Left colon (tissue), 2 donors: ENCODE data around the gene COQ8B. TPM values are rescaled to one million over a fixed set of nuclear protein-coding genes. Genes with fewer than 3 reads are reported as not detected.
A peak's percentile ranks its signal among the peaks of the same experiment; 100 is the strongest.

Experiments
- ATAC-seq: fragments of 200-7000 bp; cut with Tn5 transposase; one replicate; pipeline ENCODE4 v1.9.1; 2020; ENCODE audit warnings: mild to moderate bottlenecking, moderate library complexity
- DNase-seq, 2 donors: peaks; one replicate each; pipeline ENCODE4 v3.0.0-alpha.2; 2020
- intact Hi-C, 2 donors: fragments of 100-400 bp; cut with DNase I in 1 of 2; cut with micrococcal nuclease in 1 of 2; formaldehyde crosslinking; loops; one replicate each; pipeline versions ENCODE4 v1.11.2 to v1.14.0; 2022; cut with DNase I, micrococcal nuclease
- total RNA-seq, 2 donors: library from RNA; stranded (reverse); fragmentation: NEBNext Ultra II Directional; extraction: Animal tissue kit (Norgen Biotek cat#: 25700); gene quantifications; one replicate each; pipeline ENCODE4 v1.2.1, GENCODE V29; 2021
- donor health status: DM: no; HTN: no; CAD: no.
- donor health status: DM: yes; HTN: yes; CAD: no.

COQ8B gene
- total RNA-seq, 2 donors from 2014 or later: 28.5 to 41.5 TPM

GRCh38 chr19:40702337-40703012 lies 14.2 kb downstream of the COQ8B start:
- ATAC-seq (peak; percentile 85), DNase-seq (peak in 1 of 2 donors; percentile 47)
- intact Hi-C loops: no loop called here

DNA sequence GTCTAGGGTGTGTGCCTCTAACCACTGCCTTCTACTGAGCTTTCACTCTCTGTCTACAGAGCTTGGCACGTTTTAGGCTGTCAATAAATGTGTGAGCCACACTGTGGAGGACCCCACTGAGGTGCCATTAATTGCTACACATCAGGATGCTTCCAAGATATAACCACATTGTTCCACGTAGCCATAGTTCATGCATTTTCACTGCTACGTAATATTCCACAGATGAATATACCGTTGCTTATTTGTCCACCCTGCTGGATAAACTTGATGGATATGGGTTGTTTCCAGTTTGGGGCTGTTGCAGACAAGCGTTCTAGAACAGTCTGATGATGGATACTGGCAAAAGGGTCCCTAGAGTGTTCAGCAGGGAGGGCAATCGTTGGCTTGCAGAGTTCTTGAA lies 14.9 kb downstream of the COQ8B start:
- DNase-seq (no peak), ATAC-seq (no peak)
- intact Hi-C loops: no loop called here

DNA sequence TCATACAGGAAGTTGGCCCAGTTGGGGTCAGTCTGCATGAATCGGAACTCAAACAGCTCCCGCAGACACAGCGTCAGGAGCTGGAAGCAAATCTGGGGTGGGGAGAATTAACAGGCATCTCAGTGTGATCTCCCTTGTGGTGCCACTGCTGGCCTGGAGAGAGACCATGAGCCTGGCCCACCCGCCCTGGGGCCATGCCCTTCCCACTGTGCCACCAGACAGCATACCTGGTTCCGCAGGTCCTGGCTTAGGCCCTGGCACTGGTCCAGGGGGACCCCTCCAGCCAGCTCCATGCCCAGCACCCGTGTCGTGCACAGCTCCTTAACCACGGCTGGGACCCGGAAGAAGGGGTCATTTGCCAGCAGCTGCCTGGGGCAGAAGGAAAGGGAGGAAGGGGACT lies 16.6 kb downstream of the COQ8B start:
- ATAC-seq: no peak
- DNase-seq: no peak
- intact Hi-C loops: no loop called here

GRCh38 chr19:40697007-40697406 lies 19.7 kb downstream of the COQ8B start:
- intact Hi-C loops: no loop called here
- no peak for ATAC-seq

DNA sequence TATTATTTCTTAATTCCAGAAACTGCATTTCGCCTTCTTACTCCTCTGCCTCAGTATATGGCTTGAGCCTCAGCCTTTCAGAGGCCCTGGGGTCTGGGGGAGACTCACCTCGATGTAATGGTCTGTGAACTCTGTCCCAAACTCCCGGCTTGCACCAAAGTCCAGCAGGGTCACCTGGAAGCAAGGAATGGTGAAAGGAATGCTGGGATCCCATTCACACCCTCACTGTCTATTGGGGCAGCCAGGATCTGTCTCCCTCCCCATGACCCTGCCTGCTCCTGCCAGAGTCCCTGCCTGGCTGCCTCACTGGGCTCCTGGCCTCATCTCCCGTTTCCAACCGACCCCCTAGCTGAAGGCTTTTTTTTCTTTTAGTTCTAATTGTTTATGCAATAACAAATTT lies 20.8 kb downstream of the COQ8B start:
- intact Hi-C loops: no loop called here
- DNase-seq: no peak
- ATAC-seq: no peak

More at GRCh38 chr19:40697007-40697406, 19.7 kb downstream of the COQ8B start:
- DNase-seq: no peak

DNA sequence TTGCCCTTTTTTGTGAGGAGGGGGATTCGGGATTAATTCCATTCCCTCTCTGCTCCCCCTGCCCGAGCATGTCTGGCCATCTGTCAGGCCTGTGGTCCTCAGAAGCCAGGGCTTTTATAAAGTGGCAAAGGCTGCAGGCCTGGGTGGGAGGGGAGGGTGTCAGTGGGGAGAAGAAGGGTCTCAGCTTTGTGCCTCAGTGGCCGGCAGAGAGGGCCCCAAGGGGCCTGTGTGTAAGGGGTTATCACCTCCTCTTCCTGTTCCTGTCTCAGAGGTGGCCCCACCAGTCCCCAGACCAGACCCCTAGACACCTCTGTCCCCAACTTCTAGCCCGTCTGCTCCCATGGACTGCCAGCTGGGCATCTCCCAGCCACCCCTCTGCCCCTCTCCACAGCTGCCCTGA lies 22.8 kb downstream of the COQ8B start:
- DNase-seq (no peak), ATAC-seq (no peak)
- intact Hi-C loops: no loop called here

- no peak for DNase-seq
- intact Hi-C loops: no loop called here
- ATAC-seq: no peak
Observed at GRCh38 chr19:40693150-40693788, 23.4 kb downstream of the COQ8B start.

- ATAC-seq (no peak), DNase-seq (no peak)
- intact Hi-C loops: no loop called here
Observed at GRCh38 chr19:40692212-40692551, 24.5 kb downstream of the COQ8B start.

GRCh38 chr19:40691421-40692211 lies 25.1 kb downstream of the COQ8B start:
- no peak for ATAC-seq
- DNase-seq: peak in 1 of 2 donors; percentile 20
- intact Hi-C loops: no loop called here

DNA sequence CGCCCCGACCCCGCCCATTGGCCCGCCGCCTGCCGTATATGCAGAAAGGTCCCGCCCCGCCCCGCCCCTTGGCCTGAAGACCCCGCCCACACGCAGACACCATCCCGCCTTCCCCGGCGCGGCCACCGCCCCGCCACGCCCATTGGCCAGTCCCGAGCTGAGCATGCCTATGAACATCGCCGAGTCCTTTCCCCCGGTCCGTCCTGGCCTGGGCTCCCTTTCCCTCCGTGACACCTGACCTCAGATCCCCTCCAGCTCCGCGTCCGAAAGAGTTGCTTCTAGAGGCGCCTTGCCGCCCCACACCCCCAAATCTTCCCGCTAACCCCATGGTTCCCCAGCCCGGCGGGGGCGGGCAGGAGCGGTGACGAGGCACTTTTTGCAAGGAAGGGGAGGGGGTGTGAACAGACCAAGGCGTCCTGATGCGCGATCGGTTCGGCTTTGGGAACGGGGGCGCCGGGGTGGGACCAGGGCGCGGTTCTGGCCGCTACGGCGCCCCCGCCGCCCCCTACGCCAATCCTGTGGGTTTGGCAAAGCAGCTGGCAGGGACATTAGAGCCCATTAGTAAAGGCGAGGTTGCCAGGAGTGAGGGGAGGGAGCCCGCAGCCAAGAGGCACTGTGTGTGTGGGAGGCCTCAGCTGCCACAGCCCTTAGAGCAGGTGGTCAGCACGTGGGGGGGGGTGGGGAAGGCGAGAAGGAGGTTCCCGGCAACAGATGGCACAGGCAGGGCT lies 25.8 kb downstream of the COQ8B start:
- intact Hi-C loops: no loop called here
- peak; percentile 94 for ATAC-seq

DNA sequence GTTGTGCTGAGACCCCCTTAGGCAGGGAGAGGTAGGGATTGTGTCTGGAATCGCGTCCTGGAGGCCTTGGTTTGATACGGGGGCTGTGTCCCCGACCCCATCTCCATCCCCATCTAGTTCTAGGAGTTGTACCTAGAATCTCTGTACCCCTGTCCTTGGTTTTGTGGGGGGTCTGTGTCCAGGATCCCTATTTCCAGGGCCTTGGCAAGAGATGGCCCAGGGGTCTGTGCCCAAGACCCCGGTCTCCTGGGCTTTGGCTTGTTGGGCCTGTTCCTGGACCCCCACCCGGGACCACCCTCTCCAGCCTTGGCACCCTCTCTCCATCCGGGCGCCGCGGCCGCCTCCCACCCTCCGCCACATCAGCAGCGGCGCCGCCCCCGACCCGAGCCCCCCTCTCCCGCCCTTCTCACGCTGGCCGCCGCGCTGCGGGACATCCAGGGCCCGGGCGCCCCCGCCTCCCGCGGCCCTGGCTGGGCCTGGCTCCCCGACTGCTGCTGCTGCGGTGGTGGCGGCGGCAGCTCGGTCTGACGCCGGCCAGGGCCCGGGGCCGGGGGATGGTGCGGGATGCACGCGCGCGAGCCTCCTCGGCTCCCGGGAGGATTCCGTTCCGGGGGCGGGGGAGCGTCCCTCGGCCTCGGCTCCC lies 26.5 kb downstream of the COQ8B start, which contains the start of gene NUMBL:
NUMBL (minus strand) TSS at position 602 of the 643 bp plus-strand sequence; CDS start at position 434, 168 bp downstream.
- intact Hi-C loops: no loop called here
- DNase-seq (no peak), ATAC-seq (no peak)

More for the DNA sequence above, 25.8 kb downstream of the COQ8B start:
- peak; percentile 93 to 98 for DNase-seq

DNA sequence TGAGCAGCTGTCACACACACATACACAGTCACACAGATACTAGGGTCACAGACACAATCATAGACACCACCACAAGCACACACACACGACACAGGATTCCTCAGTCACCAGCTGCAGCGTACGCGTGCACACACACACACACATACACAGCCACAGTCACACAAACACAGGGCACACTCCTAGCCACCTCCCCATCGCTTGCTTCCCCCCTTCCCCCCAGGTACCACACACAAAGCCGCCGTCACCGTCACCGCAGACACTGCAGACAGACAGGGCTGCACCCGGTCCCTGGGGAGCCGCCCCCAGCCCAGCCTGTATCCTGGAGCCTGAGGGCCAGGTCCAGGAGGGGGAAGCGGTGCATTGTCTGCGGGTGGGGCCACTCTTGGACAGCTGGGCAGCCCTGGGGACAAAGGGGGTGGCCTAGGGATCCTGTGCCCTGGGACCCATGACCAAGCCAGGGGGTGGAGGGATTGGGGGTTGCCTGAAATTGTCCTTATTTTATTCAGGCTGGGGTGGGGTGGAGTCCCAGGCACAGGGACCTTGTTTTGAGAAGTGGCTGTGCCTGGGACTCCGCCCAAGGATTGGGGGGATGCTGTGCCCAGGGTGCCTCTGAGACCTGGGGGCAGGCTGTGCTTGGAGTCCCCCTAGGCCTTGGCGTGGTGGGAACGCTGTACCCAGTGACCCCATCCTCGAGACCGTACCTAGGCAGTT lies 27.2 kb downstream of the COQ8B start:
- peak in 1 of 2 donors; percentile 25 for DNase-seq
- intact Hi-C loops: no loop called here
- ATAC-seq: no peak

- ATAC-seq (no peak), DNase-seq (no peak)
- intact Hi-C loops: no loop called here
Observed at GRCh38 chr19:40688987-40689338, 27.7 kb downstream of the COQ8B start.

- intact Hi-C loops: no loop called here
- ATAC-seq: no peak
- no peak for DNase-seq
Observed at GRCh38 chr19:40688309-40688708, 28.4 kb downstream of the COQ8B start.

DNA sequence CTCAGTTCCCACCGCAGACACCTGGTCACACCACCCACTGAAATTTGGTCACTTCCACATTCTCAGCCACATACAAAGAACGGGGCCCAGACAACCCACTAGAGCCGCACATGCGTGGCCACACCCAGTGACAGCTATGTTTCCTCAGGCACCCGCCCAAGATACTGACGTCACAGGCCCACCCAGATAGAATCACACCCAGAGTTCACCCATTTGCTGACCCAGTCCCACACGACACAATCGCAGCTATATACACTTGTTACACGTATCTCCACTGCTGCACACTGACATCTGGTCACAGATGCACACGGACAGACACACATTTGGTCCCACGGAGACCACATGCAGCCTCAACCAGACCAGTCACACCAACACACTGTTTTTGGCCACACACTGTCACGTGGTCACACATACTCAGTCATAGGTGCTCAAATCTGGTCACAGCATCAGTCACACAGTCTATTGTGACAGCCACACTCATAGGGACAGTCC lies 29.1 kb downstream of the COQ8B start:
- ATAC-seq (no peak), DNase-seq (peak; percentile 73 to 75)
- intact Hi-C loops: no loop called here

GRCh38 chr19:40686882-40687524 lies 29.7 kb downstream of the COQ8B start:
- DNase-seq: no peak
- no peak for ATAC-seq
- intact Hi-C loops: no loop called here

DNA sequence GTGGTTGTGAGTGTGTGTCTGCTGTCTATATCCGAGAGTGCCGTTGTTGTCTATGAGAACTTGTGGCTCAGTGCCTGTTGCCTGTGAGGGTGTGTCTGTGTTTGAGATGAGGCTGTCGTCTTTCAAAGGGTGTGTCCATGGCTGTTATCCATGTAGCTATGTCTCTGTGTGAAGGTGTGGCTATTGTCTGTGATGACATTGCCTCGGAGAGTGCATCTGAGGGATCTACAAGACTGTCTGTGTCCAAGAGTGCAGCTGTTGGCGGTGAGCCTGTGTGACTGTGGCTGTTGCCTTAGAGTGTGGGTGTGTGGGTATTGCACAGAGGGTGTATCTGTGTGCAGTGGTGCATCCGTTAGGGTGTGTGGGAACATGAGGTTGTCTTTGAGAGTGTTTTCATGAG lies 31.1 kb downstream of the COQ8B start:
- intact Hi-C loops: no loop called here
- ATAC-seq (peak; percentile 81), DNase-seq (peak in 1 of 2 donors; percentile 18)
